Measurements from ENCODE around the gene RAB9A.
"Not testable (repeated sequence)": the region's sequence is repeated elsewhere in the genome, so short reads cannot be mapped to it uniquely, and the experiment has no call there.

Gene RAB9A, protein sequence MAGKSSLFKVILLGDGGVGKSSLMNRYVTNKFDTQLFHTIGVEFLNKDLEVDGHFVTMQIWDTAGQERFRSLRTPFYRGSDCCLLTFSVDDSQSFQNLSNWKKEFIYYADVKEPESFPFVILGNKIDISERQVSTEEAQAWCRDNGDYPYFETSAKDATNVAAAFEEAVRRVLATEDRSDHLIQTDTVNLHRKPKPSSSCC

DNA sequence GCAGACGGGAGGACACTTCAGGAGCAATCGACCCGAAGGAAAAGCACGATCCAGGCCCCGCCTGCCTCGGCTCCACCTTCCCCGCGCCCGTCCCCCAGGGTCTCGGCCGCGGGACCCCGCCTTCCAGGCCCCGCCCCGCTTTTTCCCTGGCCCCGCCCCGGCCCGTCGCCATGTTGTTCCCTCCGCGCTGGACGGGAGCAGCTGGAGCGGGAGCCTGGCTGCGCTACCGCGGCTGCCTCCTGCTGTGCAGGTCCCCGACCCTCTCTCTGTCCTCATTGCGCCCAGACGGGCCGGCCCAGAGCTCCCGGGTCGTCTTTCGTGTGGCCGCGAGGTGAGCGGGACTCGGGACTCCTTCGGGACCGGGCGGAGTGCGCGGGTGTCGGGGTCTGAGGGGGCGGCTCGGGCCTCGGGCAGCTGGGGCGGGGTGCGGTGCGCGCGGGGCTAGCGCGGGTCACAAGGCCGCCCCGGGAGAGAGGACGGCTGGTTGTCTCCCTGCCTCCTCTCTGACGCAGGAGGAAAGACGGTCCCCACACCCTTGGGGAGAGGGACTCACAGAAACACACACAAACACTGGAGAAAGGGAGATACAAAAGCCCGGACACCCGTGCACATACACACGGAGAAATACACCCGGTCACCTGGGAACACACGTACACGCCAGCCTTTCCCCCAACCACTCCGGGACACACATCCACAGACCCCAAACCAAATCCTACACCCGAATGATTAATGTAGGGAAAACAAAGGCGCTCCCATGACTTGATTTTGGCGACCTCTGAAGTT lies at the start of gene RAB9A:
TSS of gene RAB9A (plus strand) at position 171 of the 783 bp plus-strand sequence. CDS start 19,619 bp downstream, outside the sequence.
- peak; percentile 59 for DNase-seq (ENCODE audit: low spot score)

GRCh38 chrX:13641684-13642083 lies 47.2 kb upstream of the RAB9A start:
- DNase-seq (ENCODE audit: low spot score): not testable (repeated sequence)

DNA sequence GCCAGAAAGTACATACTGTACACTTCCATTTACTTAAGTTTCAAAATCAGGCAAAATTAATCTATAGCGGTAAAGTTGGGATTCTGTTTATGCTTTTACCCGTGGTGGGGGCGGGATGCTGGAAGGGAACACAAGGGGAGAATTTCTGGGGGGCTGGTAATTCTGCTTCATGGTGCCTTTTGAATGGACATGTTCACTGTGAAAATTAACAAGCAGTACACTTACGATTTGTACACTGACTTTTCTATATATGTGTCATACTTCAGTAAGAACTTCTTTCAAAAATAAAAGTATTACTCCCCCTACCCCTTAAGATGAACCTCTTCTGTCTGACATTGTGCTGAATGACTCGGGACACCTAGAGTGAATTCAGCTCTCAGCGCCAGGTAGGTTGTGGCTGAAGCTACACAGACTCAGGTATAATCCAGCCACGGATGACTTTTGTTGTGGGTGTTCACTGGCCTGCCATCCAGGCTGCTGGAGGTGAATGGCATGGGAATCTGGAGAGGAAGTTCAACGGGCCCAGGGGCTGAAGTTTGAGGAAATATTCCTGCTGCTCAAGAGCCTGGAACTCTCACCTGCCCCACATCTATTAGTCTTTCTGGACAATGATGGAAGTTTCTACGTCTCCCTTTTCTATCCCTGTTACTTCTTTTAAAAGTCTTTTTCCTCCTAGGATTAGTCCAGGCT lies 43.3 kb upstream of the RAB9A start:
- no peak for DNase-seq (ENCODE audit: low spot score)

DNA sequence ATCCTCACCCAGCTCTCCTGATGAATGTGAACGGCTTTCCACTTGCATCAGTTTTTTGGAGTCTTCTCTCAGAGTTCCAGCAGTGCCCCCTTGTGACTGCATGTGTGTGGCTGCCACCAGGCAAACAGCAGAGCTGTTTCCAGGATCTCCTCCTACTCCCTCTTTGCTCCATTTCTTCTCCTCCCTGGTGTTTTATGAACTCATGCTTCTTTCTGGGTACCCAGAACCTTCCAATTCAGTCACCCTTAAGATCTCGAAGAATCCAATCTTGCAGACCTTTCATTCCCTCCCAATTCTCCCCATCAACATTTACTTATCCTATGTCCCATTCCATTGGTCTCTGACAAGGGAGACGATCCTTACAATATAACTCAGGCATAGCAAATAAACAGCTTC lies 42.8 kb upstream of the RAB9A start:
- peak; percentile 67 for DNase-seq (ENCODE audit: low spot score)

DNA sequence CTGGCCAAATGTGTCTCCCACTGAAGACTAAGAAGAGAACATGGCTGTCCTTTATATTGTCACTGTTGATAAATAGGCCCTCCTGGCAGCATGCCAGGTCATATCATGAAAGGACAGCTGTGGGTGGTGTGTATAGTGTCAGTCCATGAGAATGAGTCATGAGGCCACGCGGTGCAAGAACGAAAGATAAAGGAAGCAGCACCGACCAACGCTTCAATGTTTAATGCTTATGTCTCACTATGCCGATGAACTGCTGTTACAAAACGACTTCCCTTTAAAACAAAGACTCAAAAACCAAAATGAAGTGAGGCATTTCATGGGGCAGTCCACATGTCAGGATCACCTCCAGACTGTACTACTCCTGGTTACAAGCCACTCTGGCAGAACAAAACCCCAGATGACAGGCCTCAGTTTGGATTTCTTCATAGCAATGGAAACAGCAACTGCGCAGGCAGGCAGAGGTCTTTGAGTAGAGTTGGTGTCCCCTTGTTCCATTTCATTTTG lies 41.2 kb upstream of the RAB9A start:
- DNase-seq (ENCODE audit: low spot score): peak; percentile 9

DNA sequence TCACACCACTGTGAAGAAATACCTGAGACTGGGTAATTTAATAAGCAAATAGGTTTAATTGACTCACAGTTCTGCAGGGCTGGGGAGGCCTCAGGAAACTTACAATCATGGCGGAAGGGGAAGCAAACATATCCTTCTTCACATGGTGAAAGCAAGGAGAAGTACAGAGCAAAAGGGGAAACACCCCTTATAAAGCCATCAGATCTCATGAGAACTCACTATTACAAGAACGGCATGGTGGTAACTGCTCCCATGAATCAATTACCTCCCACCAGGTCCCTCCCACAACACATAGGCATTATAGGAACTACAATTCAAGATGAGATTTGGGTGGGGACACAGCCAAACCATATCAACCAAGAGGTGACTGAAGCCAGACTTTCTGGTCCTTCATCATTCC lies 40.6 kb upstream of the RAB9A start:
- not testable (repeated sequence) for DNase-seq (ENCODE audit: low spot score)

DNA sequence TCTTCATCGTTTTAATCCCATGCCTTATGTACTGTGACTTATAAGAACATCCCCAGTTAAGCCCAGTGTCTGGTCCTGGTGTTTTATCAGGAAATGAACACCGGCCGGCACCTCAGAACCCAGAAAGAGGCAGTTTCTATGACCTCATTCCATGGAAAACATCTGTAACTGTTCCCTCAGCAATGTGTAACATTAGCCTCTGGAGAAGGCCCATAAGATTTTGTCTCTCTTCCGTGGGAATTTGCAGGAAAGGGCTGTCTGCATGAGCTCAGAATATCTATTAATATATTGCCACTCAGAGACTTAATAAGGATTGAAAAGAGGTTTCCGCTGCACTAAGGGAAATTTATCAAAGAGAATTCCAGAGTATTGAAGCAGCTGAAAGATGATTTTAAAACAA lies 39.1 kb upstream of the RAB9A start:
- no peak for DNase-seq (ENCODE audit: low spot score)

GRCh38 chrX:13650318-13650717 lies 38.6 kb upstream of the RAB9A start:
- no peak for DNase-seq (ENCODE audit: low spot score)

GRCh38 chrX:13651150-13651549 lies 37.8 kb upstream of the RAB9A start:
- no peak for DNase-seq (ENCODE audit: low spot score)

DNA sequence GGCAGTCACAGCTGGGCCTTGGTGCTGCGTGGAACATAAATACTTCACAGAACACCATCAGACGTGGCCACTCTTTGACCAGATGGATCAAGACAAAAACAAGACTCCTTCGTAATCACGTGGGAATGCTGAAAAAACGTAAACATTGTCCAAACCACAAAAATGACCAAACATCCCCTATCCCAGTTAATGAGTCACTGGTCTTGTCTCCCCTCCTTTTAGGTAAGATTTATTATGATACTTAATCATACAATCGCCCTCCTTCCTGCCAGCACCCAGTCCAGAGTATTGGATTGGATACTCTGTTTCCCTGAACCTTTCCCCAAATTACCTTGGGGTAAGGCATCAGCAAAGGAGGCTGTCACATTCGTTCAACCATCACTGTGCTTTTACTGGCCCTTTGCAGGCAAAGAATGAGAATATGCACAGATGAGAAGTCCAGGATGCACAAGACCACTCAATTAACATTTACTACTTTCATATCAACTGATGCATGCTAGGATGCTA lies 36.6 kb upstream of the RAB9A start:
- peak; percentile 84 for DNase-seq (ENCODE audit: low spot score)

DNA sequence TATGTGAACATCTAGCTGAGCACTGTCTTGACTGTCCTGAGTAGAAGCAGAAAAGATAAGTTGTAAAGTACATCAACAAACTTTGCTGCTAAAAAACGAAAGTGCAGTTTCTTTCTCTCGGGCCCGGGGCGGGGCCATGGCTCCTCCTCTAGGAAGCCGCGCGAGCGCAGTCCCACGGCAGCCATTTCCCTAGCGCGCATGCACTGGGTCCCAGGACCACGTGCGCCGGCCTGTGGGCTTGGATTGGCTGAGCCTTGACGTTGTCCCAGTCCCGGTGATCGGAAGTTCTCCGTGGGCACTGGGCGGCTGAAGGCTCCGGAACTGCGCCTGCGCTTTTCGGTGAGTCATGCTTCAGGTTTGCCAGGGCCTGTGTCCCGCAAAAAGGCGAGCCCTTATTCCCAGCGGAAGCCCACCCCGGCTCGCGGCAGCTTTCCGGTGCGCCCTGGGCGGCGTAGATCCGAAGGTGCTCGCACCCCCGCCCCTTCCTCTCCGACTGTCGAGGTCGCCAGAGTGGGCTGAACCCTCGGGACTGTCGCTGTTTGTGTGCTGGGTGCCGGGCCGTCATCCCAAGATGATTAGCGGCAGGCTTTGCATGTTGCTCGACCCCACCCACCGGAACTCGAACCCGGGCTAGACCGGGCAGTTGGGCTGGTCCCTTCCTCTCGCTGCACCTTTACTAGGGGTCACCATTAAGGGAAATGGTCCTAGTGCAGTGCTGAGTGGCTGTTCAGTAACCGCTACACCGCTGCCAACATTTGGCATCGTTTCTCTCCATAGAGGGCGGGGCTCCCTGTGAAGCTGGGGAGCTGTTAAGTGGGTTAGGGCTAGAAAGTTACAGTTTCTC lies 35.9 kb upstream of the RAB9A start, which contains the start of gene TCEANC:
TSS of gene TCEANC (plus strand) at position 292 of the 844 bp plus-strand sequence. CDS start 9,368 bp downstream, outside the sequence.
- peak; percentile 98 for DNase-seq (ENCODE audit: low spot score)

GRCh38 chrX:13654116-13654515 lies 34.8 kb upstream of the RAB9A start:
- no peak for DNase-seq (ENCODE audit: low spot score)

DNA sequence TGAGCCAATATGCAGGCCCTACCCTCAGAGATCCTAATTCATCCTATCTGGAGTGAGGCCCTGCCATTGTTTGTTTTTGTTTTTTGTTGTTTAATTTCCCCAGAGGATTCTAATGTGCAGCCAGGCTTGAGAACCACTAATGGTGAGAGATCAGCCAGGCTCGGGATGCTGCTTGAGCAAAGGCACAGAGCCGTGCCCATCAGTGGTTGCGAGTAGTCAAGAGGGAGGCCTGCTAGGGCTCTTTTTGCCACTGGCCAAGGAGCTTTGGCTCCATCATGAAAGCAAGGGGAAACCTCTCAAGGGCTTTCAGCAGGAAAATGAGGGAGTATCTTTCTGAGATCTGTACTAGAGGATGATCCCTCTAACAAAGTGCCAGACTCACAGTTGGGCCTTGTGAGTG lies 33.3 kb upstream of the RAB9A start:
- no peak for DNase-seq (ENCODE audit: low spot score)

DNA sequence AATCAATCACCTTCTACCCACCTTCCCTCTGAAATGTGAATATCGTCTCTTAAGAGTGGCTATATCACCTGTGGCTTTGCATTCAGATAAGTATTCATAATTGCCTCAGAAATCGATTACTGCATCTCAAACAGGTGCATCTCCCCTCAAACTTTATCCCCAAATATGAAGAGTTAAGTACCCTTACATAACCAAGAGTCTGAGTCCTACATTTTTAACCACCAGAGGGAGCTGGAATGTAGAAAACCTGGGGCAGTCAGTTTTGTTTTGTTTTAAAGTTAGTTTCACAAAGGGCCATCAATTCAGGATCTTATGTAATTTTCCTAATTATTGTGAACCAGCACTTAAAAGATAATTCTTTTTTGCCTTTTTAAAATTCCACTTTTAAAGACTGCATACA lies 30.3 kb upstream of the RAB9A start:
- peak; percentile 73 for DNase-seq (ENCODE audit: low spot score)

DNA sequence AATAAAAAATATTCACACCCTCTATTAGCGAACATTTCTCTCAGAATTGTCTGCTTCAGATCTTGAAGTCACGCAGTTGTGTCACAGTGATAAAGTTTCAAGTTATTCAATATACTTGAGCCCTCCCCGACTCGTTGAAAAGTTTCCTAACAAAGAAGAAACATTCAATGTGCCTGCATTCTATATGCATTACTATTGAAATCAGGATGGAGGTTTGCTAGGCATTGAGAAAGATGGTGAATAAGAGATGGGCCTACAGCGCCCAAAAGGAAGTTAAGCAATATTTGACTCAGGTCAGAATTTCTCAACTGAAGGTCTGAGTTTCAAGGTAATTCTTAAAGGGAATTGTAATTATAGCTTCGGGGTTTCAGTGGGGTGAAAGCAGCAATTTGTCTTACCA lies 29.9 kb upstream of the RAB9A start:
- DNase-seq (ENCODE audit: low spot score): peak; percentile 17

DNA sequence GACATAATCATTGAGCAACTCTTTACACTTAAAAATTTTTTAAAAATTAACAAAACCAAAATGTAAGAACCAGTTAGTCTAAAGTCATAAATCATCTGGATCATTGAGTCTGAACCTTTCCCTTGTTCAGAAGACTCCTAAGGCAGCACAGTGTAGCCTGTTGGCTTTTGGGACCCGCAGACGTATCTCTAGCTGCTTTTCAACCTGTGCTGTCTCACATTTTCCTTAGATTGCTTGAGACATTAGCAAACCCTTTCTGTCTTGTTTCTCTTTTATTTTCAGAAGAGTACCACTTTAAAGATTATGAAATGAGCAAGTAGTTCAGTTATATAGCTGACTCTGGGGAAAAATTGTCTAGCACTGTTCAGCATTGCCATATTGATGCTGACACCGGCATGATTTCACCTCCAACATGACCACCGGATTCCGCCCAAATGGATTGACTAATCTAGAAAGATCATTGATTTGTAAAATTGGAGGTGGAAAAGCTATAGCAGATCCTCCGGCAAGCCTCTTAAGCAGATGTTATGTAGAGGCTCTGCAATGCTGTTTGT lies 27.1 kb upstream of the RAB9A start:
- DNase-seq (ENCODE audit: low spot score): no peak

- no peak for DNase-seq (ENCODE audit: low spot score)
These were observed 26.6 kb upstream of the RAB9A start for GRCh38 chrX:13662355-13662791.

DNA sequence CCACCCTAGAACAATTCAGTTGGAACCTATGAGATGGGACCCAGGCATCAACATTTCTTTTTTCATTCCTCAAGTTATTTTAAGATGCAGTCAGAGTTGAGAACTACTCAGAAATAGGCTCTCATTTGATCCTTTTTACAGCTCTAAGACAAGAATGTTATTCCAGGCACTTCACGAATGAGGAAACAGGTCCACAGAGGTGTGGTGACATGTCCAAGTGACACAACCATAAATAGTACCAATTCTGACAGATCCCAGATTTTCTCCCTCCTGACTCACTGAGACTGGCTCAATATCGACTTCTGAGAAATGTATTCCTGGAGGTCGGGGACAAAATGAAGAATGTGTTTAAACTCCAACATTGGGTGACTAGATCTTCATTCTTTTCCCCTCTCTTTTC lies 24.9 kb upstream of the RAB9A start:
- DNase-seq (ENCODE audit: low spot score): no peak

DNA sequence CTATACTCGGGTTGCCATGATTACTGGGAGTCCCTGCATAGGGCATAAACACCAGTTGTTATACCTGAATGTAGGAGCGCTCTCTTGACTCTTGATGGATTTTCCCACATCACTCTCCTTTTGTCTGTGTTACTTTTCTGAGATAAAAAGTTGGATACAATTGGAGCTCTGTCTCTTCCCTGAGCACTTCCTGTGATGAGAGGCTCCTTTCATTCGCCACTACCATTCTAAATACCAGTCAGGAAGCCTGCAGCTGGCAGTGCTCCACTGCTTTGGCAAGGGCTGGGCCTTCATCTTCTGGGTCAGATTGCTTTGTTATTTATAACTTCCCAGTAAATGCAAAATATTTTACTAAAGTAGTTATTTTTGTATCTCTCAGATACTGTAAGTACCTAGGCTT lies 22.1 kb upstream of the RAB9A start:
- DNase-seq (ENCODE audit: low spot score): no peak

DNA sequence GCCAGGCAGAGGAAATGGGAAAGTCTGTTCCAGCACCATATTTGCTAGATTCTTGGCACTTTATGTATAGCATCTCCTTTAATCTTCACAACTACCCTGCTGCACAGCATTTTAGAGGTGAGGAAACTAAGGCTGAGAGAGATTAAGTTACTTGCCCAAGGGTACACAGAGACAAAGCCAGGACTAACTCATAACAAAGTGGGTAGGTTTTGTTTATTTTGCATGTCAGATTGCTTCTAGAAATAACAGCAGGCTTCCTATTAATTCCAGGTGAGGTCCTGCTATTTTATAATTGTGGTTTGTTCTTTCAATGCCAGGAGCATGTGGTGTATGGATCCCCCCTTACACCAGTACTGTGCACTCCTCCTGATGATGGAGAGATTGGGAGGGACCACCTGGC lies 21.0 kb upstream of the RAB9A start:
- no peak for DNase-seq (ENCODE audit: low spot score)

DNA sequence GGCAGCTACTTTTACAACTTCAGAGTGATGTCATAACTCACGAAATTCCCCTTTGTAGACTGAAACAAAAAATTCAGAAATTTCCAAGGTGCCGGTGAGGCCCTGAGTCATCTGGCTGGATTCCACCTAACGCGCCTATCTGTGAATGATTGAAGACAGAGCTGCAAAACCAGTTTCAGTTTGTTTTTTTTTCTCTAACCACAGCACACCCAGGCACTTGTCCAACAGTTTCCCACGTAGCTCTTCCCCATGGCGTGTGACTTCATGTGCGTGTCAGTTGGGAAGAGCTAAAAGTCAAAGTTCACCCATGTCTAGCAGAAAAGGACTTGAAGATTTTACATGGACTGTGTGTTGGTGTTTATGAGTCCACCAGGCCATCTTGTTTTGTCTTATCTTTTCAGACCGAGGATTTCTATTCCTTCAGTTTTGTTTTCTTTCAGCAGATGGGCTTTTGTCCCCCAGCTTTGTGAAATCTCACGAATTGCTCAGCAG lies 19.6 kb upstream of the RAB9A start:
- DNase-seq (ENCODE audit: low spot score): peak; percentile 61
